Brain microvascular endothelial cell (primary cell): Measurements from ENCODE around the gene MLLT10.

Experiments used
- DNase-seq: peaks from one replicate; pipeline ENCODE4 v3.0.0-alpha.2; 2020
- H3K27ac ChIP-seq: fragments of 250-450 bp; sonication (Bioruptor Pico); 2 replicates; pipeline ENCODE4 v1.5.1; 2020; ENCODE audit warnings: mild to moderate bottlenecking, moderate library complexity
- H3K27me3 ChIP-seq: fragments of 250-450 bp; sonication (Bioruptor Pico); replicated peaks from 2 replicates; pipeline ENCODE4 v1.5.1; 2020; ENCODE audit warnings: mild to moderate bottlenecking
- H3K36me3 ChIP-seq: fragments of 250-450 bp; sonication (Bioruptor Pico); replicated peaks from 2 replicates; pipeline ENCODE4 v1.5.1; 2020; ENCODE audit warnings: mild to moderate bottlenecking
- H3K4me3 ChIP-seq: 2 replicates; pipeline ENCODE4 v1.5.1; 2011; ENCODE audit warnings: low read depth, mild to moderate bottlenecking, control low read depth, low read length, moderate library complexity
- in situ Hi-C: cut with HindIII; loops from 2 replicates; pipeline ENCODE4 v1.10.0; 2017; ENCODE audit warnings: low sequenced_read_pairs, low pct_ligation_motif_present
- TF ChIP-seq, protein P1 (sequence below): IDR thresholded peaks from 2 replicates; pipeline ENCODE4 v1.5.1; 2011; ENCODE audit warnings: low read depth, mild to moderate bottlenecking, moderate library complexity, low read length, control low read depth, inconsistent platforms; ENCODE audit errors: missing control alignments

MLLT10 gene

DNA sequence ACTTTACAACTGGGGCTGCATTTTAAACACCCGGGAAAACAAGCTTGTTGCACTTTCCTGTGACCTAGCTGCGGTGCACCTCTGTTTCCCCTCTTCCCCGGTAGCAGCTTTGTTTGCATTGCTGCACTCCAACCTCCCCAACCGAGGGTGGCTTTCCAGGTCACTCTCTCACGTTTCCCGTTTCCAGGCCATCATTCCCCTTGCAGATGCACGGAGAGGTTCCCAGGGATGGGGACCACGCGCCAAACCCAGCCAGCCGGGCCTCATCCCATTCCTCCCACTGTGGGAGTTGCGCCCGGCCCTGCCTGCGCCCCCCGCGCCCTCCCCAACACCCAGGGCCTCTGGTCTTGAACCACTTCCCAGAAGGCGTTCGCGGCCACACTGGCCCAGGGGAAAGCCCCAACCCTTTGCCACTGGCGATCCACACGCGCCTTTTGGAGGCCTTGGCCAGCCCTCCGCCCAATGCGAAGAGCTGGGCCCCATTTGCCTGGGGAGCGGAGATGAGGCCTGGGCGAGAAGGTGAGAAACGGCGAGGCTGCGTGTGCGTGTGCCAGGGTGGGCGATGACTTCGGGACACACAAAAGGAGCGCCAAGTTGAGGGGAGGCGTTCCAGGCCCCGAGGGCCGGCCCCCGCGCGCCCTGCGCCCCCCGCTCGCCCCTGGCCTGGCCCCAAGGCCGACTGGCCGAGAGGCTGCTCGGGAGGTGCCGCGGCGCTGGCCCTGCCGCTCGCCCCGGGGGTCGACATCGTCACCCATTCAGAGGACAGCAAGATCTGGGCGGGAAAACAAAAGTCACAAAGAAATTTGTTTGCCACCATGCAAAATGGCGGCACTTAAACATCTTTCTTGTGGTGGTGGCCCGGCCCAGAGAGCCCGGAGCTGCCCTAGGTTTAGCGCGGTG lies 24.4 kb upstream of the MLLT10 start:
- in situ Hi-C loops = loop anchor here (25.0 kb wide), 2 partner anchors 222 to 428 kb away; no protein-coding TSS in a partner anchor
- TF ChIP-seq, protein P1, sequence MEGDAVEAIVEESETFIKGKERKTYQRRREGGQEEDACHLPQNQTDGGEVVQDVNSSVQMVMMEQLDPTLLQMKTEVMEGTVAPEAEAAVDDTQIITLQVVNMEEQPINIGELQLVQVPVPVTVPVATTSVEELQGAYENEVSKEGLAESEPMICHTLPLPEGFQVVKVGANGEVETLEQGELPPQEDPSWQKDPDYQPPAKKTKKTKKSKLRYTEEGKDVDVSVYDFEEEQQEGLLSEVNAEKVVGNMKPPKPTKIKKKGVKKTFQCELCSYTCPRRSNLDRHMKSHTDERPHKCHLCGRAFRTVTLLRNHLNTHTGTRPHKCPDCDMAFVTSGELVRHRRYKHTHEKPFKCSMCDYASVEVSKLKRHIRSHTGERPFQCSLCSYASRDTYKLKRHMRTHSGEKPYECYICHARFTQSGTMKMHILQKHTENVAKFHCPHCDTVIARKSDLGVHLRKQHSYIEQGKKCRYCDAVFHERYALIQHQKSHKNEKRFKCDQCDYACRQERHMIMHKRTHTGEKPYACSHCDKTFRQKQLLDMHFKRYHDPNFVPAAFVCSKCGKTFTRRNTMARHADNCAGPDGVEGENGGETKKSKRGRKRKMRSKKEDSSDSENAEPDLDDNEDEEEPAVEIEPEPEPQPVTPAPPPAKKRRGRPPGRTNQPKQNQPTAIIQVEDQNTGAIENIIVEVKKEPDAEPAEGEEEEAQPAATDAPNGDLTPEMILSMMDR = no peak
- DNase-seq = no peak
- Histone ChIP-seq H3K27ac (no peak overlapping the region), H3K27me3 (no peaks in the 10 kb centered on the region), H3K36me3 (no peaks in the 10 kb centered on the region), H3K4me3 (peak overlapping the region; percentile 49)

DNA sequence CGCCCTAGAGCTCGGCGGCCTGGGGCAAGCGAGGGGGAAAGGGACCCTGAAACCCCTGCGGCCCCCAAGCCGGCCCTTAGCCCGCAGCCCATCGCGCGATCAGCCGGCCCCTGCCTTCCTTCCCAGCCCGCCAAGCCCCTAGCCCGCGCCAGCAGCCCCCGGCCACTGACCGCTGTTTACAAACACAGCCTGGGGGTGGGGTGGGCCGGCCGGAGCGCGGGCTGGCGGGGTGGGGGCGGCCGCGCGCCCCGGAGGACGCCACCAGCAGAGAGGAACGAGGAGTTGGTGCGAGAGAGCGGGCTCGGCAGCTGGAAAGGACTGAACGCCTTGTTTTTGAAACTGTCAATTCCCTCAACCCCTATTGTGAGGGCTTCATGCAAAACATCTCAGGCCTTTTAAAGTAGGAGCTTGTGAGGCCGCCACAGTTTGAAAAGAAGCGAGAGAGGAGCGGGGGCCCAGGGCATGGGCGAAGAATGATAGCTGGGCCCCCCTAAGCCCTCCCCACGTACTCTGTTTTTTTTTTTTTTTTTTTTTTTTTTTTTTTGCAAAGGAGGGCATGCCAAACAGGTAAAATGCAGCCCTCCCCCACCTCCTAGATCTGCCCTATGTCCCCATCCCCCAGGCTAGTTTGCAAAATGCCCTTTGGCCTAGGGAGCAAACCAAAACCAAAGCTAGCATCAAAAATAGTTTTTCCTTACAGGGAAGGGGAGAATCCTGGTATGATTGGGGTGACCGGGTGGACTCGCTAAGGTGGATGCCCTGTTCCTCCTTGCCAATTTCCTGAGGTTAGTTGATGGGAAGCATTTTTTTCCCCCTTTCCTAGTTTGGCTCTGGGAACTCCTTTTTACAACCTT lies 23.6 kb upstream of the MLLT10 start:
- no peaks in the 10 kb centered on the region for H3K36me3 ChIP-seq
- peak overlapping the region; percentile 49 for H3K4me3 ChIP-seq
- no peak overlapping the region for H3K27ac ChIP-seq
- DNase-seq = no peak
- H3K27me3 ChIP-seq = no peaks in the 10 kb centered on the region
- in situ Hi-C loops = loop anchor here (25.0 kb wide), 2 partner anchors 223 to 427 kb away; no protein-coding TSS in a partner anchor
- TF ChIP-seq, protein P1 = no peak

DNA sequence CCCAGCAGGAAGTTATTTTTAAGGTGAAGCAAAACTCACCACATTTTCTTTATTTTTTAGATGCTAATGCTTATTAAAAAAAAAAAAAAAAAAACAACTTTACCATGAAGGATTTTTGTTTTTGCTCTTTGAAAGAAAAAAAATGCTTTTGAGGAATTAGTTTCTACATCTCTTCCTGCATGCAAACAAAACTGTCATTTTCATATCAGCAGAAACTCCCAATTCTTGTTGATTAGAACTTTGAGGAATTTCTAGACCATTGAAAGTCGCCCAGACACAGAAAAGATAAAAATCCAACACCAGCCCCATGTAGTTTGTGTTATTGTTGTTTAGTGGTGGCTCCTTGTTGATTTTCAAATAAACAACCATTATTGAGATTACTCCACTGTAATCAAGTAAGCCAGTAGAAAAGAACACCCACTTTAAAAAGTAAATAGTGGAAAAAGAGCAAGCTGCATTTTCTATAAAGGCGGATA lies 22.9 kb upstream of the MLLT10 start:
- in situ Hi-C loops = loop anchor here (25.0 kb wide), 2 partner anchors 224 to 426 kb away; no protein-coding TSS in a partner anchor
- H3K27me3 ChIP-seq = no peaks in the 10 kb centered on the region

DNA sequence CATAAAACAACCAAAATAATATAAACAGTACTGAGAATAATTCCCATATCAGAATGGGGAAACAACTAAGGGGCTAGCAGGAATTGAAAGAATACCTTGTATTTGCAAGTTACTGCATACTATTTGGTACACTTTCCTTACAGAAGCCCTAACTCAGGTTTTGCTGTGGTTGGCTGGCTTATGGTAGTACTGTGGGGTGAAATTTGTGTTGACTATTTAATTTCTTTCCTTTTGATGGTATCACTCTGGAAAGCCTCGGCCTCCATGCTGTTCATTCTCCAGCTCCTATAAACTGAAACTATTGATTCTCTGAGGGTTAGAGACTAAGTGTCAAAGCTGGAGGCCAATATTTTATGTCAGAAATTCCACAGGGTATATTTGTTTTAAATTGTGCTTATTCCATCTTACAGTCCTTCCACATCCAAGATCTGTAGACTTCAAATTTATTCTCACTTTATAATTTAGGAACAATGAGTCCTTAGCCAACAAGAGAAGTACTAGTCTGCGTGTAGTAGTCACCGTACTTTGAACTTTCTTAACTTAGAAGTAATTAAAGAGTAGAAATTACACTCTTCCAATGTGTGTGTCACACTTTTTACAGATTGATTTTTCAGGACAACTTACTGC lies 22.0 kb upstream of the MLLT10 start:
- Histone ChIP-seq H3K4me3 (no peak overlapping the region), H3K36me3 (no peaks in the 10 kb centered on the region), H3K27me3 (no peaks in the 10 kb centered on the region), H3K27ac (no peak overlapping the region)
- TF ChIP-seq, protein P1 = no peak
- in situ Hi-C loops = loop anchor here (25.0 kb wide), 2 partner anchors 225 to 425 kb away; no protein-coding TSS in a partner anchor
- DNase-seq = no peak

More for the DNA sequence above, 22.9 kb upstream of the MLLT10 start:
- no peak overlapping the region for H3K4me3 ChIP-seq
- DNase-seq = no peak
- no peaks in the 10 kb centered on the region for H3K36me3 ChIP-seq
- TF ChIP-seq, protein P1 = no peak
- no peak overlapping the region for H3K27ac ChIP-seq
